Right lobe of liver (tissue), 6 donors: Measurements from ENCODE around the gene PTK6. TPM values are rescaled to one million over a fixed set of nuclear protein-coding genes. Genes with fewer than 3 reads are reported as not detected.
A peak's percentile ranks its signal among the peaks of the same experiment; 100 is the strongest.

Experiments
- ATAC-seq, 4 donors: fragments of 200-7000 bp; cut with Tn5 transposase; one replicate each; pipeline ENCODE4 v1.9.1; 2020; ENCODE audit warnings: mild to moderate bottlenecking in 4 of 4, moderate library complexity in 4 of 4
- DNase-seq, 3 donors: peaks; one replicate each; pipeline ENCODE4 v3.0.0-alpha.2; 2020
- H3K27ac ChIP-seq, 3 donors: fragments of 200-600 bp; one replicate each; pipeline ENCODE4 v1.8.0; 2022
- H3K27me3 ChIP-seq, 2 donors: fragments of 200-600 bp; one replicate each; pipeline ENCODE4 v1.8.0; 2022
- H3K36me3 ChIP-seq, 4 donors: fragments of 200-600 bp; sonication (generic) in 1 of 4; one replicate each; pipeline versions ENCODE4 v1.5.1 to v1.8.0; 2017 to 2022; ENCODE audit warnings: control low read depth in 1 of 4
- H3K4me1 ChIP-seq, 4 donors: fragments of 200-600 bp; sonication (generic) in 1 of 4; one replicate each; pipeline versions ENCODE4 v1.5.1 to v1.8.0; 2017 to 2022; ENCODE audit warnings: control low read depth in 1 of 4
- H3K4me3 ChIP-seq, 3 donors: fragments of 200-600 bp; one replicate each; pipeline ENCODE4 v1.8.0; 2022
- H3K9me3 ChIP-seq, 4 donors: fragments of 200-600 bp; sonication (generic) in 1 of 4; one replicate each; pipeline versions ENCODE4 v1.5.1 to v1.8.0; 2017 to 2022; ENCODE audit warnings: control low read depth in 1 of 4
- POLR2A ChIP-seq: fragments of 450-650 bp; IDR thresholded peaks from one replicate; pipeline ENCODE4 v1.6.1; 2017; ENCODE audit warnings: antibody characterized with exemption, mild to moderate bottlenecking
- WGBS: methylation state at CpG from one replicate; pipeline ENCODE4 v1.1.6; 2018; ENCODE audit warnings: low coverage, low lambda C conversion rate; ENCODE audit not compliant: insufficient coverage; ENCODE audit errors: missing lambda C conversion rate; 5-methylcytosine and 5-hydroxymethylcytosine counted together
- intact Hi-C, 2 donors: fragments of 100-400 bp; cut with DNase I; formaldehyde crosslinking; loops; one replicate each; pipeline versions ENCODE4 v1.11.2 to v1.14.1; 2022
- total RNA-seq, 6 experiments: library from RNA; depleted of rRNA in 2 of 6; stranded (reverse); fragments of >200 nt in 2 of 6; fragmentation: NEBNext Ultra II Directional in 3 of 6; extraction: Animal tissue kit (Norgen Biotek cat#: 25700) in 3 of 6; gene quantifications; one replicate each; pipeline versions ENCODE4 v1.1.0 to v1.2.4, GENCODE V29; 2016 to 2023
- TF ChIP-seq, protein P1 (sequence below), 4 donors: fragments of 200-600 bp in 3 of 4; fragments of 450-650 bp in 1 of 4; IDR thresholded peaks; one replicate each; pipeline versions ENCODE4 v1.5.1 to v1.8.0; 2016 to 2022; ENCODE audit warnings: antibody characterized with exemption in 4 of 4, mild to moderate bottlenecking in 2 of 4
- donor health status: DM: no; HTN: yes; CAD: no.
- donor health status: DM: no; HTN: no; CAD: no.
- donor health status: DM: no; HTN: no; CAD: no.
- donor health status: DM: no; HTN: yes; CAD: no.
- donor health status: DM: no; HTN: yes; CAD: no.

PTK6 gene
- total RNA-seq, 6 experiments from 2014 or later: 0.78 to 11.0 (median 3.6) TPM

DNA sequence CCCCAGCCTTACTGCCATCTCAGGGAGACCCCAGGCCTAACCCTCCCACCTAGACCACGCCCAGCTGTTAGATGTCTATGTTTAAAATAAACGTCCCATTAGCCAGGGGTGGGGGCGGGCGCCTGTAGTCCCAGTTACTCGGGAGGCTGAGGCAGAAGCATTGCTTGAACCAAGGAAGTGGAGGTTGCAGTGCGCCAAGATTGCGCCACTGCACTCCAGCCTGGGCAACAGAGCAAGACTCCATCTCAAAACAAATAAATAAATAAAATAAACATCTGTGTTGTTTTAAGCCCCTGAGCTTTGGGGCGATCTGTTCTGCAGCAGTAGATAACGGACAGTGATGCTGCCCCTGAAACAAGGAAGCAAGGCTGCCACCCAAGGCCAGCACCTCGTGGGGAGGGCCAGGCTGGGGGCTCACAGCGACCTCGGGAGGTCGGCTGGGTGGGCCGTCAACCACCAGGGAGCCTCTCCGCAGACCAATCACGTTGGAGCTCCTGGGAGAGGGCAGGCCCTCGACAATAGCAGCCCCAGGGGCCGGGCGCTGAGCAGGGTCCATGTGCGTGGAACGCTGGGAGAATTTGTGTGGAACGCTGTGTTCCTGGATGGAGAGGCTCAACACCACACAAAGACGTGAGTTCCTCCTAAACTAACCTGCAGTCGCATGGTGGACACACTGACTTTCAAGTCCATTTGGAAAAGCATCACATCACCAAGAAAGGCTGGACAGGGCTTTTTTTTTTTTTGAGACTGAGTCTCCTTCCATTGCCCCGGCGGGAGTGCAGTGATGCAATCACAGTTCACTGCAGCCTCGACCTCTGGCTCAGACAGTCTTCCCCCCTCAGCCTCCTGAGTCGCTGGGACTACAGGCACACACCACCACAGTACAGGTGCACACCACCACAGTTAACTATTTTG, 37.9 kb upstream of the PTK6 start:
- ATAC-seq (no peak), DNase-seq (no peak)
- Histone ChIP-seq H3K4me1 (no peaks in the 10 kb centered on the region), H3K36me3 (no peaks in the 10 kb centered on the region), H3K4me3 (no peak overlapping the region), H3K27me3 (no peaks in the 10 kb centered on the region), H3K9me3 (no peaks in the 10 kb centered on the region), H3K27ac (peak overlapping the region in 1 of 3 donors; percentile 78)
- no peak for TF ChIP-seq POLR2A
- TF ChIP-seq, protein P1, sequence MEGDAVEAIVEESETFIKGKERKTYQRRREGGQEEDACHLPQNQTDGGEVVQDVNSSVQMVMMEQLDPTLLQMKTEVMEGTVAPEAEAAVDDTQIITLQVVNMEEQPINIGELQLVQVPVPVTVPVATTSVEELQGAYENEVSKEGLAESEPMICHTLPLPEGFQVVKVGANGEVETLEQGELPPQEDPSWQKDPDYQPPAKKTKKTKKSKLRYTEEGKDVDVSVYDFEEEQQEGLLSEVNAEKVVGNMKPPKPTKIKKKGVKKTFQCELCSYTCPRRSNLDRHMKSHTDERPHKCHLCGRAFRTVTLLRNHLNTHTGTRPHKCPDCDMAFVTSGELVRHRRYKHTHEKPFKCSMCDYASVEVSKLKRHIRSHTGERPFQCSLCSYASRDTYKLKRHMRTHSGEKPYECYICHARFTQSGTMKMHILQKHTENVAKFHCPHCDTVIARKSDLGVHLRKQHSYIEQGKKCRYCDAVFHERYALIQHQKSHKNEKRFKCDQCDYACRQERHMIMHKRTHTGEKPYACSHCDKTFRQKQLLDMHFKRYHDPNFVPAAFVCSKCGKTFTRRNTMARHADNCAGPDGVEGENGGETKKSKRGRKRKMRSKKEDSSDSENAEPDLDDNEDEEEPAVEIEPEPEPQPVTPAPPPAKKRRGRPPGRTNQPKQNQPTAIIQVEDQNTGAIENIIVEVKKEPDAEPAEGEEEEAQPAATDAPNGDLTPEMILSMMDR (IDR thresholded peaks at IDR 0.05): no peak
- whole genome bisulfite sequencing: 56% methylated on average over 13 of the region's 28 CpGs
- intact Hi-C loops: no loop called here

DNA sequence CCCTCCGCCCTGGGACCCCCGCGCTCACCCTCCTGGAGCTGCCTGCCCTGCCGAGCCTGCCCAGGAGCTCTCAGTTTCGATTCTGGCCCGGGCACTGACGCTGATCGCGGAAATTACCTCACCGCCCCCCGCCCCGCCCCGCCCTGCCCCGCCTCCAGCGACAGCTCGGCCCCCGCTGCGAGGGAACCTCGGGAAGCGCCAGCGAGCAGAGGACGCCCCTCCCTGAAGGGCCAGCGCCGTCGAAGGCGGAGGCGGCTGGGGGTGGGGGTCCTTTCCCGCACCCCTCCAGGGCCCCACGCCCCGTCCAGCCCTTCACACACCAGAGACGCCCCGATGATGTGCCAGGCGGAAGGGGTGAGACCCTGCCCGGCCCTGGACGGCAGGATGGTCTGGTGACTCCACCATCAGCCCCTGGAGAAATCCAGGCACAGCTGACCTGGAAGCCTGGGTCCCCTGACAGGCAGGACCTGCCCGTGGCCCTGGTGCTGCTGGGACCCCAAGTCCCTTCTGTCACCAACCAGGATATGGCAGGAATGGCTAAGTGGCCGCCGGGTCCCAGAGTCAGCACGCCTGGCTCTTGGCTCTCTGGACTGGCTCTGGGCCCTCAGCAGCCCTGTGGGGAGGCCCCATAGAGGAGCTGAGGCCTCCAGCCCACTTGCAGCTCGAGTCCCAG, 37.1 kb upstream of the PTK6 start, which contains the start of gene HELZ2:
TSS of gene HELZ2 (minus strand) at position 84 of the 673 bp plus-strand sequence. CDS start 1,854 bp downstream, outside the sequence.
- Histone ChIP-seq H3K4me3 (peak within 1 kb of the TSS; percentile 79 to 89 (median 87)), H3K27me3 (no peaks in the 10 kb centered on the region), H3K9me3 (no peaks in the 10 kb centered on the region), H3K27ac (peak within 1 kb of the TSS; percentile 78 to 87 (median 87)), H3K36me3 (no peaks in the 10 kb centered on the region), H3K4me1 (no peaks in the 10 kb centered on the region)
- intact Hi-C loops: no loop called here
- TF ChIP-seq, protein P1 (IDR thresholded peaks at IDR 0.05): no peak
- peak; percentile 31 for TF ChIP-seq POLR2A
- peak; percentile 82 to 91 (median 86) for ATAC-seq
- peak; percentile 85 to 88 (median 87) for DNase-seq
- WGBS: 13% methylated on average over 7 of the region's 40 CpGs

DNA sequence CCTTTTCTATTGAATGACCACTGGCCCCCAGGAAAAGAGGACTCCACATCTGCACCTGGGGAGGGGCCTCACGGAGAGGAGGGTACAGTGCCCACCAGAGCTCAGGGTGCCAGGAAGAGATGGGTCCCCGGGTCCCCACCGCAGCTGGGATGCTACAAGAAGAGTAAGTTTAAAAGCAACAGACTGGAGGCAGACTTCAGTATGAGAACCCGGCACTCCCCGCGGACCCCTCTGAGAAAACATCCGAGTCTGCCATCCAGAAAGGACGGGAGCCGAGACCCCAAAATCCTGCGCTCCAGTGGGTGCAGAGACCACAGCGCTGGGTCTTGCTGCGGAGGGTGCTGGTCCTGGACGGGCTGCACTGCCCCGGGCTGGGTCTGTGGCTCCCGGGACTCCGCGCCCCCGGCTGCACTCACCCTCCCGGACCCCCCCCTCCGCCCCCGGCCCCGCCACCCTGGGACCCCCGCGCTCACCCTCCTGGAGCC, 36.5 kb upstream of the PTK6 start:
- no peaks in the 10 kb centered on the region for H3K4me1 ChIP-seq
- no peak for DNase-seq
- H3K4me3 ChIP-seq: peak overlapping the region; percentile 79 to 89 (median 87)
- ATAC-seq: peak; percentile 5 to 27 (median 14)
- 0% methylated on average over 1 of the region's 24 CpGs for WGBS
- H3K27ac ChIP-seq: peak overlapping the region; percentile 78 to 87 (median 87)
- H3K9me3 ChIP-seq: no peaks in the 10 kb centered on the region
- H3K36me3 ChIP-seq: no peaks in the 10 kb centered on the region
- TF ChIP-seq, protein P1 (IDR thresholded peaks at IDR 0.05): no peak
- no peak for TF ChIP-seq POLR2A
- intact Hi-C loops: no loop called here
- no peaks in the 10 kb centered on the region for H3K27me3 ChIP-seq

DNA sequence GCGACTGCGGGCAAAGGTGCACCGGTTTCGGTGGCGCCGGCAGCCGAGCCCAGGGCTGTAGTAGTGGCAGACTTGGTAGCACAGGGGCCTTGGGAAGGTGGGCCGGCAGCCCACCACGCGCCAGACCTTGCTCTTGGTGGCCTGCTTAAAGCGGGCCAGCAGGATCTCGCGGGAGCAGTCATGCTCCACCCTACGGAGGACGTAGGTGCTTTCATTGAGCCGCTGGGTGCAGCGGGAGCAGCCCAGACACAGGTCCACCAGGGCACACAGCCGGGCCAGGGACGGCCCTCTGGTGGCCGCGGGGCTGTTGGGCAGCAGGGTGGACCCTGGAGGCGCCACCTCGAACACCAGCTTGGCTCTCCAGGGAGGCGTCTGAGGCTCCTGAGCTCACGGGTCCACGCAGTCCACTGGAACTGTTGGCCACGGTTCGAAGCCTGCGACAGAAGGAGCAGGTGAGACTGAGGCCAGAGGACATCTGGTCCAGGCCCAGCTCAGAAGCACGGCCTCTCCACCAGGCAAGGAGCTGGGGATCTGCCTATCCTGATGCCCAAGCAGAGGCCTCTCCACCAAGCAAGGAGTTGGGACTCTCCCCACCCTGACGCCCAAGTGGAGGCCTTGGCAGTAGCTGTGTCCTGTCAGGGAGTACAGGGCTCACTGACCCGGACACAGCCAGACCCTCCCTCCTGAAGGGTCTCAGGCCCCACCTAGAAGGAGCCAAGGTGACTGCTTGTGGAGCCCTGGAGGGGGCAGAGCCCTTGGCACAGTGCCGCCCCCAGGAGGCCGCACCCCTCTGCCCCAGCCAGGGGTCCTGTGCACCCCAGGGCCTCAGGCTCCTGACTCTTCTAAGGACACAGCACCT, 35.8 kb upstream of the PTK6 start:
- H3K27ac ChIP-seq: peak overlapping the region; percentile 78 to 87 (median 87)
- no peak for ATAC-seq
- DNase-seq: no peak
- H3K9me3 ChIP-seq: no peaks in the 10 kb centered on the region
- 98% methylated on average over 8 of the region's 34 CpGs for WGBS
- H3K27me3 ChIP-seq: no peaks in the 10 kb centered on the region
- no peaks in the 10 kb centered on the region for H3K36me3 ChIP-seq
- intact Hi-C loops: no loop called here
- TF ChIP-seq POLR2A: no peak
- TF ChIP-seq, protein P1 (IDR thresholded peaks at IDR 0.05): peak in 1 of 4 donors; percentile 18
- H3K4me1 ChIP-seq: no peaks in the 10 kb centered on the region
- peak overlapping the region; percentile 79 to 89 (median 87) for H3K4me3 ChIP-seq
